ES-I3 (cell line): ENCODE results near the gene FAM161A.

Source experiments
- H3K36me3 ChIP-seq: 2 replicates; pipeline ENCODE4 v1.6.1; 2013; ENCODE audit warnings: mild to moderate bottlenecking, low read length, control low read depth, moderate library complexity; ENCODE audit not compliant: insufficient read depth
- H3K4me1 ChIP-seq: 2 replicates; pipeline ENCODE4 v1.6.1; 2013; ENCODE audit warnings: mild to moderate bottlenecking, control low read depth, low read length; ENCODE audit not compliant: insufficient read depth
- H3K9ac ChIP-seq: 2 replicates; pipeline ENCODE4 v1.6.1; 2013; ENCODE audit warnings: low read depth, mild to moderate bottlenecking, low read length, moderate library complexity
- H3K9me3 ChIP-seq: 2 replicates; pipeline ENCODE4 v1.6.1; 2013; ENCODE audit warnings: mild to moderate bottlenecking, low read length, moderate library complexity; ENCODE audit not compliant: control insufficient read depth, insufficient read depth

Gene FAM161A

GRCh38 chr2:61784643-61785042 is 69.2 kb downstream of the FAM161A start:
- Histone ChIP-seq H3K9ac (no peak overlapping the region), H3K36me3 (no peaks in the 10 kb centered on the region), H3K4me1 (no peaks in the 10 kb centered on the region), H3K9me3 (no peaks in the 10 kb centered on the region)

GRCh38 chr2:61775956-61776570 is 77.8 kb downstream of the FAM161A start:
- no peak overlapping the region for H3K9ac ChIP-seq
- H3K4me1 ChIP-seq: no peaks in the 10 kb centered on the region
- H3K36me3 ChIP-seq: no peaks in the 10 kb centered on the region
- H3K9me3 ChIP-seq: no peaks in the 10 kb centered on the region
